H9 (cell line): Measurements from ENCODE around the gene MOB1B. TPM values are rescaled to one million over a fixed set of nuclear protein-coding genes. Genes with fewer than 3 reads are reported as not detected.

Experiments
- DNase-seq: peaks from one replicate; pipeline ENCODE4 v3.0.0-alpha.2; 2017
- H2AFZ ChIP-seq: one replicate; pipeline ENCODE4 v1.6.1; 2013; ENCODE audit warnings: mild to moderate bottlenecking, low read length, control low read depth, moderate library complexity
- H2AK5ac ChIP-seq: 2 replicates; pipeline ENCODE4 v1.6.1; 2013; ENCODE audit warnings: low read length, control low read depth, mixed read lengths; ENCODE audit not compliant: insufficient read length
- H2BK120ac ChIP-seq: one replicate; pipeline ENCODE4 v1.6.1; 2013; ENCODE audit warnings: low read depth, mild to moderate bottlenecking, low read length, control low read depth, inconsistent platforms; ENCODE audit not compliant: poor library complexity, severe bottlenecking
- H2BK12ac ChIP-seq: 2 replicates; pipeline ENCODE4 v1.6.1; 2013; ENCODE audit warnings: low read length, control low read depth, mixed read lengths, low read depth; ENCODE audit not compliant: insufficient read length
- H2BK15ac ChIP-seq: 2 replicates; pipeline ENCODE4 v1.6.1; 2013; ENCODE audit warnings: low read depth, low read length, control low read depth
- H2BK20ac ChIP-seq: one replicate; pipeline ENCODE4 v1.6.1; 2013; ENCODE audit warnings: low read depth, mild to moderate bottlenecking, low read length, control low read depth, inconsistent platforms; ENCODE audit not compliant: poor library complexity, severe bottlenecking
- H2BK5ac ChIP-seq: 2 replicates; pipeline ENCODE4 v1.6.1; 2013; ENCODE audit warnings: low read length, control low read depth, mixed read lengths; ENCODE audit not compliant: insufficient read length
- H3K14ac ChIP-seq: 2 replicates; pipeline ENCODE4 v1.6.1; 2013; ENCODE audit warnings: low read length, control low read depth; ENCODE audit not compliant: insufficient read depth
- H3K18ac ChIP-seq: 2 replicates; pipeline ENCODE4 v1.6.1; 2013; ENCODE audit warnings: low read depth, mild to moderate bottlenecking, mixed read lengths, low read length, control low read depth; ENCODE audit not compliant: insufficient read length
- H3K23ac ChIP-seq: 2 replicates; pipeline ENCODE4 v1.6.1; 2013; ENCODE audit warnings: low read length, control low read depth, mixed read lengths, low read depth; ENCODE audit not compliant: insufficient read length
- H3K23me2 ChIP-seq: 2 replicates; pipeline ENCODE4 v1.6.1; 2013; ENCODE audit warnings: low read depth, mild to moderate bottlenecking, mixed read lengths, low read length, control low read depth; ENCODE audit not compliant: insufficient read length, poor library complexity, severe bottlenecking
- H3K27ac ChIP-seq: 2 replicates; pipeline ENCODE4 v1.5.1; 2013; ENCODE audit warnings: low read length, control low read depth, mixed read lengths, low read depth; ENCODE audit not compliant: insufficient read length
- H3K27me3 ChIP-seq: 2 replicates; pipeline ENCODE4 v1.6.1; 2013; ENCODE audit warnings: low read length, control low read depth, inconsistent platforms; ENCODE audit not compliant: insufficient read depth
- H3K4ac ChIP-seq: 2 replicates; pipeline ENCODE4 v1.6.1; 2013; ENCODE audit warnings: low read depth, mild to moderate bottlenecking, control low read depth, inconsistent platforms, low read length, moderate library complexity
- H3K4me1 ChIP-seq: 2 replicates; pipeline ENCODE4 v1.6.1; 2013; ENCODE audit warnings: low read length, control low read depth, inconsistent platforms; ENCODE audit not compliant: insufficient read depth
- H3K4me2 ChIP-seq: 2 replicates; pipeline ENCODE4 v1.6.1; 2013; ENCODE audit warnings: low read length, control low read depth, mixed read lengths; ENCODE audit not compliant: insufficient read length, insufficient read depth
- H3K56ac ChIP-seq: 2 replicates; pipeline ENCODE4 v1.6.1; 2013; ENCODE audit warnings: low read depth, mild to moderate bottlenecking, mixed read lengths, low read length, control low read depth; ENCODE audit not compliant: insufficient read length
- H3K79me1 ChIP-seq: 2 replicates; pipeline ENCODE4 v1.6.1; 2013; ENCODE audit warnings: low read depth, mild to moderate bottlenecking, moderate library complexity, low read length, control low read depth, inconsistent platforms; ENCODE audit not compliant: insufficient read depth, poor library complexity, severe bottlenecking
- H3K79me2 ChIP-seq: 2 replicates; pipeline ENCODE4 v1.6.1; 2013; ENCODE audit warnings: low read length, control low read depth, inconsistent platforms; ENCODE audit not compliant: insufficient read depth
- H3K9ac ChIP-seq: 2 replicates; pipeline ENCODE4 v1.6.1; 2013; ENCODE audit warnings: low read length, control low read depth, mixed read lengths; ENCODE audit not compliant: insufficient read length; ENCODE audit errors: extremely low read depth
- H3K9me3 ChIP-seq: one replicate; pipeline ENCODE4 v1.6.1; 2013; ENCODE audit warnings: low read depth, low read length, inconsistent platforms; ENCODE audit not compliant: control insufficient read depth
- H3T11ph ChIP-seq: one replicate; pipeline ENCODE4 v1.6.1; 2013; ENCODE audit warnings: mild to moderate bottlenecking, low read length, control low read depth, inconsistent platforms
- H4K20me1 ChIP-seq: one replicate; pipeline ENCODE4 v1.6.1; 2013; ENCODE audit not compliant: control insufficient read depth, insufficient read length, insufficient read depth
- H4K5ac ChIP-seq: 2 replicates; pipeline ENCODE4 v1.6.1; 2013; ENCODE audit warnings: low read depth, mild to moderate bottlenecking, mixed read lengths, low read length, control low read depth; ENCODE audit not compliant: insufficient read length
- H4K8ac ChIP-seq: replicated peaks from 2 replicates; pipeline ENCODE4 v1.6.1; 2013; ENCODE audit warnings: low read length, control low read depth, mixed read lengths, low read depth; ENCODE audit not compliant: insufficient read length
- H4K91ac ChIP-seq: 2 replicates; pipeline ENCODE4 v1.6.1; 2013; ENCODE audit warnings: low read depth, mild to moderate bottlenecking, moderate library complexity, mixed read lengths, low read length, control low read depth; ENCODE audit not compliant: insufficient read length
- H3K27ac Mint-ChIP-seq, 3 experiments: 2 replicates in 2 of 3; 3 replicates in 1 of 3; pipeline ENCODE4 v1.8.0; 2020 to 2021; ENCODE audit warnings: mixed read lengths in 3 of 3, mild to moderate bottlenecking in 1 of 3, moderate library complexity in 1 of 3
- H3K27me3 Mint-ChIP-seq: 2 replicates; pipeline ENCODE4 v1.8.0; 2021; ENCODE audit warnings: low read depth, mild to moderate bottlenecking, moderate library complexity, mixed read lengths
- H3K36me3 Mint-ChIP-seq, 3 experiments: 2 replicates in 2 of 3; 3 replicates in 1 of 3; pipeline ENCODE4 v1.8.0; 2020 to 2021; ENCODE audit warnings: low read depth in 3 of 3, mixed read lengths in 3 of 3; ENCODE audit not compliant: insufficient read depth in 1 of 3
- H3K4me1 Mint-ChIP-seq, 2 experiments: 2 replicates each; pipeline ENCODE4 v1.8.0; 2020; ENCODE audit warnings: mixed read lengths in 2 of 2
- H3K4me3 Mint-ChIP-seq, 2 experiments: 2 replicates in 1 of 2; 3 replicates in 1 of 2; pipeline ENCODE4 v1.8.0; 2020 to 2021; ENCODE audit warnings: mild to moderate bottlenecking in 2 of 2, mixed read lengths in 2 of 2, moderate library complexity in 1 of 2
- H3K9me3 Mint-ChIP-seq, 2 experiments: 2 replicates in 1 of 2; 3 replicates in 1 of 2; pipeline ENCODE4 v1.8.0; 2020; ENCODE audit warnings: mild to moderate bottlenecking in 2 of 2, mixed read lengths in 2 of 2, moderate library complexity in 1 of 2
- WGBS: extraction: QIAGEN DNeasy Blood & Tissue Kit; methylation state at CpG from one replicate; pipeline ENCODE4 v1.1.7; 2013; ENCODE audit warnings: missing lambda C conversion rate, low lambda C conversion rate, mixed read lengths; ENCODE audit not compliant: insufficient read length; ENCODE audit errors: extremely low coverage; 5-methylcytosine and 5-hydroxymethylcytosine counted together
- total RNA-seq: library from RNA; stranded (reverse); gene quantifications from 2 replicates; pipeline ENCODE4 v1.2.1, GENCODE V29; 2021
- TF ChIP-seq, protein P1 (sequence below): fragments of 200-600 bp; sonication (generic); conservative IDR thresholded peaks from 3 replicates; pipeline ENCODE4 v1.8.0; 2021; ENCODE audit warnings: antibody characterized with exemption, mild to moderate bottlenecking

MOB1B gene
- total RNA-seq, 1 experiment from 2014 or later = 30.3 TPM

DNA sequence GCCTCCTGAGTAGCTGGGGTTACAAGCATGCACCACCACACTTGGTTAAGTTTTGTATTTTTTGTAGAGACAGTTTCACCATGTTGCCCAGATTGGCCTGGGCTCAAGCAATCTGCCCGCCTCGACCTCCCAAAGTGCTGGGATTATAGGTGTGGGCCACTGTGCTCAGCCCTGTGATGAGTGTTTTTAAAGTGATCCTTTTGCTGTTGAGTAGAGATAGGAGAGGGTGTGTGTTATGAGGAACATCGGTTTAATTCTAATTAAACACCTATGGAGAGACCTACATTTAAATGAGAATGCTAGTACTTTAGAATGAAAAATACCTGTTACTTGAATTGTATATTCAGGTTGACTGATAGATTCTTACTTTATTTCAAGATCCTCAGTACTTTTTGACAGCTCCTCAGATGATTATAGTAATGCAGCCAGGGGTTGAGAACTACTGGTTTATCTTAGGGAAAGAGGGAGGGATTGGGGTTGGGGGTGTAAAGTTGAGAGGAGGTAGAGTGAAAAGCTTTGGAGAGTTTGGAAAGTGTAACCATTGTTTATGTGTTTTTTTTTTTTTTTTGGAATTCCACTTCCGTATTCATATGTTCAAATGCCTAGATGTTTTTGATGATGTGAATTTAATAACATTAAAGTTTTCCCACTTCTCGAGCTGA, 54.5 kb downstream of the MOB1B start:
- H3K14ac ChIP-seq = no peak overlapping the region; the same call in 1 of the 2 replicates
- no peak overlapping the region for H3K56ac ChIP-seq
- no CpG with 5 or more reads among the region's 5 CpGs for WGBS
- H3K18ac ChIP-seq = no peak overlapping the region
- Mint-ChIP-seq H3K4me1 (peaks cover 12 to 20% of the 10 kb centered on the region in 2 experiments), H3K36me3 (peaks cover 0 to 9% (median 2%) of the 10 kb centered on the region in 3 experiments; a peak in 4 of 7 replicates), H3K4me3 (peak overlapping the region in 1 of 2 experiments; percentile 15; a peak in 1 of 5 replicates), H3K27me3 (no peaks in the 10 kb centered on the region), H3K27ac (peak overlapping the region; percentile 41 to 96 (median 81); a peak in 6 of 7 replicates), H3K9me3 (no peaks in the 10 kb centered on the region)
- no peak overlapping the region for H2BK15ac ChIP-seq
- no peak overlapping the region for H3K23ac ChIP-seq
- no peak overlapping the region for H4K5ac ChIP-seq
- peaks cover 3% of the 10 kb centered on the region for H3K79me1 ChIP-seq
- no peak overlapping the region for H4K91ac ChIP-seq
- no peaks in the 10 kb centered on the region for H3K23me2 ChIP-seq
- H2AFZ ChIP-seq = no peak overlapping the region
- H2BK120ac ChIP-seq = no peak overlapping the region
- no peak overlapping the region for H3K9ac ChIP-seq
- no peak overlapping the region for H2BK12ac ChIP-seq
- DNase-seq = no peak
- H3K27ac ChIP-seq = no peak overlapping the region
- no peak overlapping the region for H2BK5ac ChIP-seq
- H3K27me3 ChIP-seq = no peaks in the 10 kb centered on the region
- no peaks in the 10 kb centered on the region for H3K79me2 ChIP-seq
- no peak overlapping the region for H4K8ac ChIP-seq
- H3K4me1 ChIP-seq = peaks cover 4% of the 10 kb centered on the region; the same call in 1 of the 2 replicates
- no peak overlapping the region for H2AK5ac ChIP-seq
- no peak overlapping the region for H3K4me2 ChIP-seq
- H3K9me3 ChIP-seq = no peaks in the 10 kb centered on the region
- H4K20me1 ChIP-seq = no peaks in the 10 kb centered on the region
- TF ChIP-seq, protein P1, sequence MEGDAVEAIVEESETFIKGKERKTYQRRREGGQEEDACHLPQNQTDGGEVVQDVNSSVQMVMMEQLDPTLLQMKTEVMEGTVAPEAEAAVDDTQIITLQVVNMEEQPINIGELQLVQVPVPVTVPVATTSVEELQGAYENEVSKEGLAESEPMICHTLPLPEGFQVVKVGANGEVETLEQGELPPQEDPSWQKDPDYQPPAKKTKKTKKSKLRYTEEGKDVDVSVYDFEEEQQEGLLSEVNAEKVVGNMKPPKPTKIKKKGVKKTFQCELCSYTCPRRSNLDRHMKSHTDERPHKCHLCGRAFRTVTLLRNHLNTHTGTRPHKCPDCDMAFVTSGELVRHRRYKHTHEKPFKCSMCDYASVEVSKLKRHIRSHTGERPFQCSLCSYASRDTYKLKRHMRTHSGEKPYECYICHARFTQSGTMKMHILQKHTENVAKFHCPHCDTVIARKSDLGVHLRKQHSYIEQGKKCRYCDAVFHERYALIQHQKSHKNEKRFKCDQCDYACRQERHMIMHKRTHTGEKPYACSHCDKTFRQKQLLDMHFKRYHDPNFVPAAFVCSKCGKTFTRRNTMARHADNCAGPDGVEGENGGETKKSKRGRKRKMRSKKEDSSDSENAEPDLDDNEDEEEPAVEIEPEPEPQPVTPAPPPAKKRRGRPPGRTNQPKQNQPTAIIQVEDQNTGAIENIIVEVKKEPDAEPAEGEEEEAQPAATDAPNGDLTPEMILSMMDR = no peak
- H3K4ac ChIP-seq = no peak overlapping the region
- no peak overlapping the region for H2BK20ac ChIP-seq
- H3T11ph ChIP-seq = no peak overlapping the region
